Right cardiac atrium (tissue), 5 donors: ENCODE measurements around the gene PISD. TPM values are rescaled to one million over a fixed set of nuclear protein-coding genes. Genes with fewer than 3 reads are reported as not detected.

ENCODE experiments used
- ATAC-seq, 2 donors: fragments of 200-7000 bp; cut with Tn5 transposase; one replicate each; pipeline versions ENCODE4 v1.8.0 to v1.9.1; 2020; ENCODE audit warnings: moderate library complexity in 2 of 2, mild to moderate bottlenecking in 1 of 2
- DNase-seq, 3 donors: peaks; one replicate each; pipeline ENCODE4 v3.0.0-alpha.2; 2020
- H3K27ac ChIP-seq: one replicate; pipeline ENCODE4 v1.5.1; 2013; ENCODE audit warnings: mild to moderate bottlenecking, low read length, control low read depth, moderate library complexity
- H3K27me3 ChIP-seq: one replicate; pipeline ENCODE4 v1.6.1; 2013; ENCODE audit not compliant: control insufficient read depth, insufficient read depth
- H3K4me1 ChIP-seq: one replicate; pipeline ENCODE4 v1.6.1; 2013; ENCODE audit warnings: low read length; ENCODE audit not compliant: control insufficient read depth, insufficient read depth
- H3K4me3 ChIP-seq: one replicate; pipeline ENCODE4 v1.5.1; 2013; ENCODE audit warnings: low read length, control low read depth
- H3K9me3 ChIP-seq: one replicate; pipeline ENCODE4 v1.6.1; 2013; ENCODE audit warnings: low read length; ENCODE audit not compliant: control insufficient read depth
- WGBS: extraction: QIAGEN DNeasy Blood & Tissue Kit; methylation state at CpG from one replicate; pipeline ENCODE4 v1.1.7; 2013; 5-methylcytosine and 5-hydroxymethylcytosine counted together
- intact Hi-C, 4 donors: fragments of 100-400 bp; cut with DNase I; formaldehyde crosslinking; loops; one replicate each; pipeline versions ENCODE4 v1.11.0 to v1.14.0; 2022 to 2023
- polyA plus RNA-seq: library from polyadenylated mRNA; stranded (reverse); fragments of 200-250 nt; gene quantifications from one replicate; pipeline ENCODE4 v1.2.3, GENCODE V29; 2013
- total RNA-seq, 4 donors: library from RNA; stranded (reverse); fragmentation: NEBNext Ultra II Directional; extraction: Animal tissue kit (Norgen Biotek cat#: 25700); gene quantifications; one replicate each; pipeline ENCODE4 v1.2.1, GENCODE V29; 2021
- donor health status: healthy with polysubstance abuse.
- donor health status: DM: no; HTN: yes; CAD: no.
- donor health status: DM: no; HTN: no; CAD: no.
- donor health status: DM: no; HTN: yes; CAD: no; lungs with severe emphysema.
- donor health status: DM: yes; HTN: yes; CAD: no.

The PISD gene
- total and polyA plus RNA-seq, 5 donors, result 11.1 to 33.5 (median 18.7) TPM

GRCh38 chr22:31652911-31653684 lies 8.9 kb downstream of the PISD start:
- Histone ChIP-seq H3K27ac (no peak overlapping the region), H3K27me3 (no peaks in the 10 kb centered on the region), H3K9me3 (no peaks in the 10 kb centered on the region), H3K4me1 (no peaks in the 10 kb centered on the region), H3K4me3 (no peak overlapping the region)
- DNase-seq, result peak in 1 of 3 donors; percentile 2
- 88% methylated on average over 9 of the region's 9 CpGs for WGBS
- intact Hi-C loops, result no loop called here
- ATAC-seq, result no peak

GRCh38 chr22:31652088-31652487 lies 9.9 kb downstream of the PISD start:
- WGBS, result 89% methylated on average over 9 of the region's 9 CpGs
- Histone ChIP-seq H3K4me1 (no peaks in the 10 kb centered on the region), H3K9me3 (no peaks in the 10 kb centered on the region), H3K4me3 (no peak overlapping the region), H3K27ac (no peak overlapping the region), H3K27me3 (no peaks in the 10 kb centered on the region)
- intact Hi-C loops, result no loop called here
- DNase-seq (peak in 1 of 3 donors; percentile 14), ATAC-seq (no peak)

GRCh38 chr22:31651664-31652063 lies 10.4 kb downstream of the PISD start:
- WGBS, result 89% methylated on average over 4 of the region's 4 CpGs
- Histone ChIP-seq H3K4me1 (no peaks in the 10 kb centered on the region), H3K27me3 (no peaks in the 10 kb centered on the region)

GRCh38 chr22:31650391-31650790 lies 11.6 kb downstream of the PISD start:
- Histone ChIP-seq H3K27ac (no peak overlapping the region), H3K9me3 (no peaks in the 10 kb centered on the region), H3K4me3 (no peak overlapping the region), H3K27me3 (no peaks in the 10 kb centered on the region), H3K4me1 (no peaks in the 10 kb centered on the region)
- intact Hi-C loops, result no loop called here
- WGBS, result 74% methylated on average over 6 of the region's 6 CpGs
- ATAC-seq (peak in 1 of 2 donors; percentile 34), DNase-seq (no peak)

More at GRCh38 chr22:31651664-31652063, 10.4 kb downstream of the PISD start:
- Histone ChIP-seq H3K4me3 (no peak overlapping the region), H3K27ac (no peak overlapping the region), H3K9me3 (no peaks in the 10 kb centered on the region)
- no peak for DNase-seq
- intact Hi-C loops, result no loop called here
- ATAC-seq, result no peak

- no peaks in the 10 kb centered on the region for H3K27me3 ChIP-seq
- 86% methylated on average over 11 of the region's 11 CpGs for WGBS
- no peaks in the 10 kb centered on the region for H3K9me3 ChIP-seq
- H3K4me3 ChIP-seq, result no peak overlapping the region
- no peaks in the 10 kb centered on the region for H3K4me1 ChIP-seq
- intact Hi-C loops, result no loop called here
- no peak for ATAC-seq
- DNase-seq, result no peak
- no peak overlapping the region for H3K27ac ChIP-seq
Observed at GRCh38 chr22:31647523-31648320, 14.3 kb downstream of the PISD start.

GRCh38 chr22:31647066-31647465 lies 14.9 kb downstream of the PISD start:
- Histone ChIP-seq H3K27ac (no peak overlapping the region), H3K9me3 (no peaks in the 10 kb centered on the region), H3K4me3 (no peak overlapping the region), H3K27me3 (no peaks in the 10 kb centered on the region), H3K4me1 (no peaks in the 10 kb centered on the region)
- 98% methylated on average over 3 of the region's 3 CpGs for WGBS
- ATAC-seq (no peak), DNase-seq (no peak)
- intact Hi-C loops, result no loop called here

GRCh38 chr22:31646186-31647019 lies 15.6 kb downstream of the PISD start:
- ATAC-seq, result no peak
- 76% methylated on average over 6 of the region's 6 CpGs for whole genome bisulfite sequencing
- Histone ChIP-seq H3K27ac (no peak overlapping the region), H3K27me3 (no peaks in the 10 kb centered on the region), H3K4me3 (no peak overlapping the region), H3K4me1 (no peaks in the 10 kb centered on the region), H3K9me3 (no peaks in the 10 kb centered on the region)
- peak in 1 of 3 donors; percentile 6 for DNase-seq
- intact Hi-C loops, result no loop called here

- no peak for ATAC-seq
- H3K27ac ChIP-seq, result peak overlapping the region; percentile 20
- H3K9me3 ChIP-seq, result no peaks in the 10 kb centered on the region
- H3K27me3 ChIP-seq, result no peaks in the 10 kb centered on the region
- peaks cover 2% of the 10 kb centered on the region for H3K4me1 ChIP-seq
- DNase-seq, result peak in 2 of 3 donors; percentile 12 to 21
- WGBS, result 91% methylated on average over 4 of the region's 4 CpGs
- H3K4me3 ChIP-seq, result no peak overlapping the region
- intact Hi-C loops, result loop anchor here in 1 of 4 donors (10.0 kb wide), 1 partner anchor 295 kb away; the partner anchor contains the start of gene PATZ1
Observed at GRCh38 chr22:31639436-31640039, 22.5 kb downstream of the PISD start.

GRCh38 chr22:31637891-31638618 lies 24.0 kb downstream of the PISD start:
- intact Hi-C loops, result loop anchor here in 1 of 4 donors (10.0 kb wide), 1 partner anchor 293 kb away; the partner anchor contains the start of gene PATZ1
- H3K9me3 ChIP-seq, result no peaks in the 10 kb centered on the region
- peak; percentile 74 to 76 for ATAC-seq
- peak in 2 of 3 donors; percentile 65 to 72 for DNase-seq
- peak overlapping the region; percentile 61 for H3K27ac ChIP-seq
- WGBS, result 46% methylated on average over 15 of the region's 15 CpGs
- H3K4me1 ChIP-seq, result peaks cover 2% of the 10 kb centered on the region
- H3K4me3 ChIP-seq, result no peak overlapping the region
- H3K27me3 ChIP-seq, result no peaks in the 10 kb centered on the region

- ATAC-seq, result peak; percentile 35 to 46
- H3K4me3 ChIP-seq, result no peak overlapping the region
- no peaks in the 10 kb centered on the region for H3K27me3 ChIP-seq
- H3K9me3 ChIP-seq, result no peaks in the 10 kb centered on the region
- DNase-seq, result peak in 2 of 3 donors; percentile 72 to 75
- WGBS, result 56% methylated on average over 10 of the region's 10 CpGs
- peak overlapping the region; percentile 61 for H3K27ac ChIP-seq
- intact Hi-C loops, result loop anchor here in 1 of 4 donors (10.0 kb wide), 1 partner anchor 293 kb away; the partner anchor contains the start of gene PATZ1
- peaks cover 2% of the 10 kb centered on the region for H3K4me1 ChIP-seq
Observed at GRCh38 chr22:31637447-31637890, 24.5 kb downstream of the PISD start.
